Measurements from ENCODE around the gene UBA5.

The UBA5 gene

GRCh38 chr3:132655471-132655870 lies 4.7 kb upstream of the UBA5 start:
- no peak for DNase-seq

DNA sequence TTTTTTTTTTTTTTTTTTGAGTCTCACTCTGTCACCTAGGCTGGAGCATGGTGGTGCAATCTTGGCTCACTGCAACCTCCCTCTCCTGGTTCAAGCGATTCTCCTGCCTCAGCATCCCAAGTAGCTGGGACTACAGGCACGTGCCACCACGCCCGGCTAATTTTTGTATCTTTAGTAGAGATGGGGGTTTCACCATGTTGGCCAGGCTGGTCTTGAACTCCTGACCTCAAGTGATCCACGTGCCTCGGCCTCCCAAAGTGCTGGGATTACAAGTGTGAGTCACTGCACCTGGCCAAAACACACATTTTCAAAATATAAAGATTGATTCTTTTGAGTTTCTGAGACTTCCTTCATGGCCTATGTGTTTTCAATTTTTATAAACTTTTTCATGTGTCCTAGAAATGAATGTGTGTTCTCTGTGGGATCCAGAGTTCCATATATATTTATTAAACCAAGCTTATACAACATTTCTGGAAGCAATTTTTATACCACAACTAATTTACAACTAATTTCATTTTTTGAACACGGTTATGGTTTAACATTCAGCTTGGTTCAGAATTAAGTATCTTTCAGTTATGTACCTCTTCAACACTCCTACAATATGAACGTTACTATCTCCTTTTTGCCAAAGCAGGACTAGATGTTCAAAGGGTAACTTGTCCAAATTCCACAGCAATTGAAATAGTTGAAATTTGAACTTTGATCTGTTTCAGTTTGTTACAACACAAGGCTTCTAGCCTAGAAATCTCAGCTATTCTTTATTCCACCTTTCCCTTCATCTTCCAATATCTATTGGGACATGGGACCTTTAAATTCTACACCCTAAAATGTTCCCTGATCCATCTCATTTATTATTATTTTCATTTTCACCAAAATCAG lies 2.0 kb upstream of the UBA5 start:
- no peak for DNase-seq

DNA sequence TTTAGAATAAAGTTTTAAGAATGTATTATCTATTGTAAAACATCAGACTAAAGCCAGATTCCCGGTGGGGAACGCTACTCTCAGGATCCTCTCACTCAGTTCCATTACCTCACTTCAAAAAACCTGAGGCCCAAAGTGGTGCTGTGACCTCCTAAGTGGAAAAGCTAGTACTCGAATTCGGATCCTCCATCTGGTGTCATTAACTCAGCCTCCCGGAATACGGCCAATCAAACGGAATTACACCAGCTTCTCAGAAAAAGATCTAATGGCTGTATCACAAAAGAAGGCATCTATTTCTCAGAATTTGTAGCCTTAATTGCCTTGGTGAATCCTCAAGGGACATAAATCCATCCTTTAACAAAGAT lies 1.1 kb upstream of the UBA5 start:
- DNase-seq, result peak in 1 of 2 experiments; percentile 37

DNA sequence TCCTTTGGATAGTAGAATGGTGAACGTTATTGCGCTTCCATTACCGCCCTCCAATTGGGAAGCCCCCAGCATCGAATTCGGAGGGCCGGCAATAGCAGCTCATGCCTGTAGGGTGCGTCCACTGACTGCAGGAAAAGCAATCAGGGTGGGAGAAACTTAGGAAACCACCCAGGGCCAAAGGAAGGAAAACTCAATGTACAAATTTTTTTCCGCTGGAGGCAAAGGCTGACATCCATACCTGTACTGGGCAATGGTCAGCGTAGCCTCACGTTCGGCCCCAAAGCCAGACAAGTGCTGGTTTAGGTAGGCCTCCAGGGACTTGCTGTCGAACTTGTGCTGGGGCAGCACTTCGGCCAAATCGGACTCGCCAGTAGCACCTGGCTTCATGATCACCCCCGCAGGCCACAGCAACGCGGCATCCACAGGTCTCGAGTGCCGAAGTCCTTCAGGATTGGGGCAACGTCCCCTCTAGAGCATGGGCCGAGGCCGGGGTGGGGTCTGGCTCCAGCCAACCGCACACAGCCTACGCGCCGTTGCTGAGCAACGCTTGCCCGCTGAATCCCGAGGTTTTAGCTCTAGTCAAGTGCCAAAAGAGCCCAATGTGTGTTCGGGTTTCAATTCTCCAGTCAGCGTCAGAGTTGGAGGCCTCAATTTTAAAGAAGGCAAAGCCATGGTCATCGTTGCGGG lies 621 bp upstream of the UBA5 start, which contains the start of gene ACAD11:
ACAD11 (minus strand) TSS at position 445 of the 687 bp plus-strand sequence; CDS start at position 387, 58 bp downstream.
- peak; percentile 53 to 75 for DNase-seq

- no peak for DNase-seq
Measured at GRCh38 chr3:132660811-132661070, 612 bp downstream of the UBA5 start.

GRCh38 chr3:132661101-132661500 lies 972 bp downstream of the UBA5 start:
- peak in 1 of 2 experiments; percentile 25 for DNase-seq

GRCh38 chr3:132662212-132662611 lies 2.1 kb downstream of the UBA5 start:
- DNase-seq, result no peak

DNA sequence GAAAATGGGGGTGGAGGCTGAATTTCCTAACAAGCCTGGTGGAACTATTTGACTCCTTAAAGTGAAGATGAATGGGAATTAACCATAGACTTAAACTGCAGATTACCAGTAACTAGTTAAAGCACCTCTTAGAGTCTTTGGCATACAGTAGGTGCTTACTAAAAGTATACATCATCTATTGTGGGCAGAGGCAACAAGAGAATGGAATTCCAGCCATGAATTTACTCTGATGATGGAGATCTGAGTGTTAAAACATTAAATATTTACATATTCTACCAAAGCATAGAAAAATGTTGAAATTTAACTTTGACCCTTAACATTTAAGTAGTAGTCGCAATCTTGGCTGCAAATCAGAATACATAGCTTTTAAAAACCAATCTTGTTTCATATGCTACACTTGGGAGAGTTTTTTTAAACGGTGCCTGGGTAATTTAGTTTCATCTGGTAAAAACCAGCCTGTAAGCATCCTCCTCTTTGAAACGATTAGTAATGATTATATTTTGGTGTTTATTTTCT lies 5.2 kb downstream of the UBA5 start:
- DNase-seq, result no peak

DNA sequence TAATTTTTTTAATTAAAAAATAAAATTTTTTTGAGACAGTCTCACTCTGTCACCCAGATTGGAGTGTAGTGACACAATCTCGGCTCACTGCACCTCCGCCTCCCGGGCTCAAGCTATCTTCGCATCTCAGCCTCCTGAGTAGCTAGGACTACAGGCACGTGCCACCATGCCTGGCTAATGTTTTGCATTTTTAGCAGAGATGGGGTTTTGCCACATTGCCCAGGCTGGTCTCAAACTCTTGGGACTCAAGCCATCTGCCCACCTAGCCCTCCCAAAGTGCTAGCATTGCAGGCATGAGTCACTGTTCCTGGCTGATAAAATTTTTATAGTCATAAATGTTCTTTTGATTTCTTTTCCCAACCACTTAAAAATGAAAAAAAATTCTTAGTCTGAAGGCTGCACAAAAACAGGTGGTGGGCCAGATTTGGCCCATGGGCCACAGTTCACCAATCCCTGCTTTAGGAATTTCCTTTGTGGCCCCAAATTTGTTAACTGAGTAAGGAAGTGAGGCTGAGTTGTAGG lies 9.2 kb downstream of the UBA5 start:
- DNase-seq, result peak in 1 of 2 experiments; percentile 47

GRCh38 chr3:132675408-132675807 lies 15.3 kb downstream of the UBA5 start:
- no peak for DNase-seq

GRCh38 chr3:132679911-132680310 lies 19.8 kb downstream of the UBA5 start:
- no peak for DNase-seq

DNA sequence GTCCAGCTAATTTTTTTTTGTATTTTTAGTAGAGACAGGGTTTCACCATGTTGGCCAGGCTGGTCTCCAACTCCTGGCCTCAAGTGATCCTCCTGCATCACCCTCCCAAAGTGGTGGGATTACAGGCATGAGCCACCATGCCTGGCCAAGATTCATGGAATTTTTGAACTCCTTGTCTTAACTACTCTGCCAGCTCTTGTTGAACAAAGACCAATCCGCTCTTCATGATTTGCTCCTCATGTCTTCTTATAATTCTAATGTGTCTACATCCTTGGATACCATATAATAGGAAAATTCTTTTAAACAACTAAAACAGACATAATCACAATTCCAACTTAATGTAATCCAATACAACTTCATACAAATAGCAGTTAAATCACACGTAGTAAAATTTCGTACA lies 21.3 kb downstream of the UBA5 start:
- no peak for DNase-seq

- DNase-seq, result no peak
Measured at GRCh38 chr3:132682201-132682600, 22.1 kb downstream of the UBA5 start.

DNA sequence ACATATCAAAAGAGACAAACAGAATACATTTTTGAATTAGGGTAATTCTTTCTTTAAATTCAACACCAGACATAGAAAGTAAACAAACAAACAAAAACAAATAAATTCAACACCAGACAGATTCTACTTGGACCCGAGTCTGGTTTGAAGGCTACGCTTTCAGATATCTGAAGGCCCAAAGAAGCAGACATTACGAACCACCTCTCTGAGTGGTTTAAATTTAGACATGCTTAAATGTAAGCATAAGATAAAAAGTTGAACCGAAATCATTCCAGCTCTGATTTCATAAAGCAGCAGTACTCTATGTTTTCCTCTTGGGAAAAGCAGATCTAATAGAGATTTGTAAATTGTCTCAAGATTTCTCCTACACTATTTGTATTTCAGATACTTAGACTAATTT lies 29.9 kb downstream of the UBA5 start:
- no peak for DNase-seq

DNA sequence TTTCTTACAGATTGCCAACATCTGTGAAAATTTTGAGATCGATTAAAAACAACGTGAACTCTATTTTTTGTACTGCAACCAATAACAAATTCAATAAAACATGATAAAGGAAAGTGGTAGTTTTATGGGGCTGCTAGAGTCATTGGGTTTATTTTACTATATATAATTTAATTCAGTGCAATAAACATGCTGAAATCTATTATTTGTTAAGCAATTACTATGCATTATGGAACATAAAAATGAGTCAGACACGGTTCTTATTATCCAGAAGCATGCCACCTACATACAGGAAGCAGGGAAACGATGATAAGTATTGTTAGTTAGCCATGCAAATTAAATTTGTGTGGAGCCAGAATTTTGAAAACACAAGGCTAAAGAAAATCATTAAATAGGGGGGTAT lies 34.9 kb downstream of the UBA5 start:
- DNase-seq, result no peak

- no peak for DNase-seq
Measured at GRCh38 chr3:132695422-132695821, 35.3 kb downstream of the UBA5 start.

GRCh38 chr3:132703733-132704132 lies 43.6 kb downstream of the UBA5 start:
- DNase-seq, result no peak

GRCh38 chr3:132709761-132710160 lies 49.6 kb downstream of the UBA5 start:
- DNase-seq, result no peak

DNA sequence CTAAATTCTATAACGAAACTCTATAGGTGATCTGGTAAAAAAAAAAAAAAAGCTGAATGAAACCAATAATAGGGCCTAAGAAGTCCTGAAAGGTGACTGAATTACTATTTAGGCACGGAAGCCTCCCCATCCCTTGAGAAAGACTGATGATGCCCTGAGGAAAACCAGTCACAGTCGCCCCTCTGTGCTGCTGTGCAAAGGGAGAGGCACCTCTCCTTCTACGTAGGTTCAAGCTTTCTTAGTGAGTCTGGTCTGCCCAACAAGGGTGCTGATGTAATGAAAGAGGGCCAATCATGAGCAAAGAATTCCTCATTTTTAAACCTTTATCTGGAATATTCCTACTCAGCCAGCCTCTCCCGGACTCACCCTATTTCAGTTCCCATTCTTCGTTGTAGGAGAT lies 50.2 kb downstream of the UBA5 start:
- DNase-seq, result no peak

- DNase-seq, result no peak
Measured at GRCh38 chr3:132713977-132714727, 54.0 kb downstream of the UBA5 start.

DNA sequence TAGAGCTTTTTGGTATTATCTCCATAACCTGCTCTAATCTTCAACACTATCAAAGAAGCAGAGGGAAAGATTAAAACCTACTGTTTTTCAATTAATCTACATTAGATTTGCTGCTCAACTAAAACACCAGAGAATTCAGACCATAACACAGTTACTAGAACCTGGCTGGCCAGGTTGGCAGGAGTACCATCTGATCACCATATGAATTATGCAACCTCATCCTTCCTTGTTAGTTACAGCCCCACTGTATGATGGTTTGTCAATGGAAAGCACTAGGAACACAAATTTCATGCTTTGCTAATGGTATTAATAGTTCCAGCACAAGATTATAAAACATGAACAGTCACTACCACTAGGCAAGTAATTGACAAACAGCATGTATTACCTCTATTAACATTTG lies 56.2 kb downstream of the UBA5 start:
- DNase-seq, result no peak

- DNase-seq, result no peak
Measured at GRCh38 chr3:132720228-132720627, 60.1 kb downstream of the UBA5 start.

DNA sequence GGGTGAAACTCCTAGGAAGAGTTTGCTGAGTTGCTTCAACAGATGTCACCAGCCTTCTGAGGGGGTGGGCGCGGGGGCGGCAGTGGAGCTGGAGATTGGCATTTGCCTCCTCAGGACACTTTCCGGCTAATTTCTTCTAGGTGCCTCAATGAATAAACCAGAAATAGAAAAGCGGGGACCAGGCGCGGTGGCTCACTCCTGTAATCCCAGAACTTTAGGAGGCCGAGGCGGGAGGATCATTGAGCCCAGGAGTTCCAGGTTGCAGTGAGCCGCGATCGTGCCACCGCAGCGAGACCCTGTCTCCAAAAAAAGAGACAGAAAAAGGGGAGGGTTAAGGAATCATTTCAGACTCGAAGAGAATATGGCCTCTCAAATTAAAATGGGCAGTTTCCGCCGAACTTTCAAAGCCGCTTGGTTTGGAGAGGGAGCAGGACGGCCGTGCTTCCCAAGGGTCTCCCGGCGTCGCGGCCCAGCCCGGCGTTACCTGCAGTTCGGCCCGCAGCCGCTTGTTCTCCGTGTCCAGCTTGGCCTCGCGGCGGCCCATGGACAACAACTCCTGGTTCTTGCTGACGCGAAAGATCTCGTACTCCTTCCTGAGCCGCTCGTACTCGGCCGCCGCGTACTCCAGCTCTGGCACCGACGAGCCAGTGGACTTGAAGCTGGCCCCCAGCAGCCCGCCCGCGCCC lies 61.5 kb downstream of the UBA5 start:
- peak; percentile 43 to 87 for DNase-seq

All from NCI-H526 (cell line).